T-helper 1 cell treated with Interleukin-12 subunit alpha and Interleukin-12 subunit beta and Interleukin-4 antibody, amounts not matched to agents 30 ng/mL and 1 ng/mL, for 36 hours (primary cell): Measurements from ENCODE around the gene SLC7A1. TPM values are rescaled to one million over a fixed set of nuclear protein-coding genes. Genes with fewer than 3 reads are reported as not detected.

Experiments used
- intact Hi-C: fragments of 100-400 bp; cut with micrococcal nuclease; formaldehyde crosslinking; loops from one replicate; pipeline ENCODE4 v1.15.1; 2024
- total RNA-seq: library from RNA; stranded (reverse); gene quantifications from 2 replicates; pipeline ENCODE4 v1.2.3, GENCODE V29; 2022

SLC7A1 gene
- total RNA-seq, 1 donor from 2014 or later: 84.3 TPM

GRCh38 chr13:29491248-29491647 is 104.2 kb downstream of the SLC7A1 start:
- intact Hi-C loops: no loop called here

- intact Hi-C loops: no loop called here
Observed at GRCh38 chr13:29490561-29490885, 105.0 kb downstream of the SLC7A1 start.

- intact Hi-C loops: no loop called here
Observed at GRCh38 chr13:29489650-29490560, 105.6 kb downstream of the SLC7A1 start.

GRCh38 chr13:29487466-29488454 is 107.7 kb downstream of the SLC7A1 start:
- intact Hi-C loops: no loop called here

- intact Hi-C loops: no loop called here
Observed at GRCh38 chr13:29486551-29486950, 108.9 kb downstream of the SLC7A1 start.

GRCh38 chr13:29484796-29485195 is 110.7 kb downstream of the SLC7A1 start:
- intact Hi-C loops: no loop called here

GRCh38 chr13:29484236-29484635 is 111.3 kb downstream of the SLC7A1 start:
- intact Hi-C loops: no loop called here

GRCh38 chr13:29483623-29484022 is 111.9 kb downstream of the SLC7A1 start:
- intact Hi-C loops: no loop called here

GRCh38 chr13:29483211-29483610 is 112.3 kb downstream of the SLC7A1 start:
- intact Hi-C loops: no loop called here

GRCh38 chr13:29482504-29482903 is 113.0 kb downstream of the SLC7A1 start:
- intact Hi-C loops: no loop called here

- intact Hi-C loops: no loop called here
Observed at GRCh38 chr13:29481603-29482002, 113.9 kb downstream of the SLC7A1 start.

GRCh38 chr13:29480893-29481525 is 114.5 kb downstream of the SLC7A1 start:
- intact Hi-C loops: no loop called here

GRCh38 chr13:29479716-29480492 is 115.6 kb downstream of the SLC7A1 start:
- intact Hi-C loops: no loop called here

- intact Hi-C loops: no loop called here
Observed at GRCh38 chr13:29476046-29476445, 119.4 kb downstream of the SLC7A1 start.

GRCh38 chr13:29474991-29475390 is 120.5 kb downstream of the SLC7A1 start:
- intact Hi-C loops: no loop called here

- intact Hi-C loops: no loop called here
Observed at GRCh38 chr13:29473166-29473565, 122.3 kb downstream of the SLC7A1 start.

GRCh38 chr13:29472332-29472961 is 123.0 kb downstream of the SLC7A1 start:
- intact Hi-C loops: loop anchor here (1.0 kb wide), 2 partner anchors 36 to 236 kb away; no protein-coding TSS in a partner anchor

GRCh38 chr13:29471551-29471950 is 123.9 kb downstream of the SLC7A1 start:
- intact Hi-C loops: no loop called here

- intact Hi-C loops: no loop called here
Observed at GRCh38 chr13:29465741-29466293, 129.7 kb downstream of the SLC7A1 start.

GRCh38 chr13:29464105-29464679 is 131.3 kb downstream of the SLC7A1 start:
- intact Hi-C loops: no loop called here
